ENCODE measurements around the gene TTC23L.

DNA sequence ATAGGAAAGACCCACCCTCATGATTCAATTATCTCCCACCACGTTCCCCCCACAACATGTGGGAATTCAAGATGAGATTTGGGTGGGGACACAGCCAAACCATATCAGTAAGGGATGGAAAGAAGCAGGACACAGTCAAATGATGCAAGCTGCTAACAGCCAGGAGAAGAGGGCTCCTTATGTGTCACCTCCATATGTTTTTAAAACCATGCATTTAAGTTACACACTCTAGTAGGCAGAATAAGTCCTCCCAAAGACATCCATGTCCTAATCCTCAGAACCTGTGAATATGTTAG is 4.2 kb upstream of the TTC23L start:
- TF ChIP-seq EZH2phosphoT487 (IDR thresholded peaks at IDR 0.05; ENCODE audit: unreplicated experiment) (no peak), JUNB (IDR thresholded peaks at IDR 0.05; ENCODE audit: unreplicated experiment) (no peak), CREB1 (CRISPR knock-in tag; IDR thresholded peaks at IDR 0.05; ENCODE audit: low read depth) (no peak)
- TF ChIP-seq, protein P1, sequence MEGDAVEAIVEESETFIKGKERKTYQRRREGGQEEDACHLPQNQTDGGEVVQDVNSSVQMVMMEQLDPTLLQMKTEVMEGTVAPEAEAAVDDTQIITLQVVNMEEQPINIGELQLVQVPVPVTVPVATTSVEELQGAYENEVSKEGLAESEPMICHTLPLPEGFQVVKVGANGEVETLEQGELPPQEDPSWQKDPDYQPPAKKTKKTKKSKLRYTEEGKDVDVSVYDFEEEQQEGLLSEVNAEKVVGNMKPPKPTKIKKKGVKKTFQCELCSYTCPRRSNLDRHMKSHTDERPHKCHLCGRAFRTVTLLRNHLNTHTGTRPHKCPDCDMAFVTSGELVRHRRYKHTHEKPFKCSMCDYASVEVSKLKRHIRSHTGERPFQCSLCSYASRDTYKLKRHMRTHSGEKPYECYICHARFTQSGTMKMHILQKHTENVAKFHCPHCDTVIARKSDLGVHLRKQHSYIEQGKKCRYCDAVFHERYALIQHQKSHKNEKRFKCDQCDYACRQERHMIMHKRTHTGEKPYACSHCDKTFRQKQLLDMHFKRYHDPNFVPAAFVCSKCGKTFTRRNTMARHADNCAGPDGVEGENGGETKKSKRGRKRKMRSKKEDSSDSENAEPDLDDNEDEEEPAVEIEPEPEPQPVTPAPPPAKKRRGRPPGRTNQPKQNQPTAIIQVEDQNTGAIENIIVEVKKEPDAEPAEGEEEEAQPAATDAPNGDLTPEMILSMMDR (conservative IDR thresholded peaks at IDR 0.05; ENCODE audit: low read depth in 2 of 2) = no peak
- TF ChIP-seq, protein P2, sequence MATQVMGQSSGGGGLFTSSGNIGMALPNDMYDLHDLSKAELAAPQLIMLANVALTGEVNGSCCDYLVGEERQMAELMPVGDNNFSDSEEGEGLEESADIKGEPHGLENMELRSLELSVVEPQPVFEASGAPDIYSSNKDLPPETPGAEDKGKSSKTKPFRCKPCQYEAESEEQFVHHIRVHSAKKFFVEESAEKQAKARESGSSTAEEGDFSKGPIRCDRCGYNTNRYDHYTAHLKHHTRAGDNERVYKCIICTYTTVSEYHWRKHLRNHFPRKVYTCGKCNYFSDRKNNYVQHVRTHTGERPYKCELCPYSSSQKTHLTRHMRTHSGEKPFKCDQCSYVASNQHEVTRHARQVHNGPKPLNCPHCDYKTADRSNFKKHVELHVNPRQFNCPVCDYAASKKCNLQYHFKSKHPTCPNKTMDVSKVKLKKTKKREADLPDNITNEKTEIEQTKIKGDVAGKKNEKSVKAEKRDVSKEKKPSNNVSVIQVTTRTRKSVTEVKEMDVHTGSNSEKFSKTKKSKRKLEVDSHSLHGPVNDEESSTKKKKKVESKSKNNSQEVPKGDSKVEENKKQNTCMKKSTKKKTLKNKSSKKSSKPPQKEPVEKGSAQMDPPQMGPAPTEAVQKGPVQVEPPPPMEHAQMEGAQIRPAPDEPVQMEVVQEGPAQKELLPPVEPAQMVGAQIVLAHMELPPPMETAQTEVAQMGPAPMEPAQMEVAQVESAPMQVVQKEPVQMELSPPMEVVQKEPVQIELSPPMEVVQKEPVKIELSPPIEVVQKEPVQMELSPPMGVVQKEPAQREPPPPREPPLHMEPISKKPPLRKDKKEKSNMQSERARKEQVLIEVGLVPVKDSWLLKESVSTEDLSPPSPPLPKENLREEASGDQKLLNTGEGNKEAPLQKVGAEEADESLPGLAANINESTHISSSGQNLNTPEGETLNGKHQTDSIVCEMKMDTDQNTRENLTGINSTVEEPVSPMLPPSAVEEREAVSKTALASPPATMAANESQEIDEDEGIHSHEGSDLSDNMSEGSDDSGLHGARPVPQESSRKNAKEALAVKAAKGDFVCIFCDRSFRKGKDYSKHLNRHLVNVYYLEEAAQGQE (IDR thresholded peaks at IDR 0.05; ENCODE audit: unreplicated experiment) = no peak
